GM10266 (cell line): Measurements from ENCODE around the gene MBOAT2.

ENCODE experiments used
- DNase-seq: peaks from one replicate; pipeline ENCODE4 v3.0.0; 2012; ENCODE audit errors: extremely low spot score
- TF ChIP-seq, protein P1 (sequence below): IDR thresholded peaks from 2 replicates; pipeline ENCODE4 v1.5.1; 2012; ENCODE audit warnings: mild to moderate bottlenecking, low read depth; ENCODE audit not compliant: control insufficient read depth, insufficient read depth; ENCODE audit errors: missing control alignments

The MBOAT2 gene

DNA sequence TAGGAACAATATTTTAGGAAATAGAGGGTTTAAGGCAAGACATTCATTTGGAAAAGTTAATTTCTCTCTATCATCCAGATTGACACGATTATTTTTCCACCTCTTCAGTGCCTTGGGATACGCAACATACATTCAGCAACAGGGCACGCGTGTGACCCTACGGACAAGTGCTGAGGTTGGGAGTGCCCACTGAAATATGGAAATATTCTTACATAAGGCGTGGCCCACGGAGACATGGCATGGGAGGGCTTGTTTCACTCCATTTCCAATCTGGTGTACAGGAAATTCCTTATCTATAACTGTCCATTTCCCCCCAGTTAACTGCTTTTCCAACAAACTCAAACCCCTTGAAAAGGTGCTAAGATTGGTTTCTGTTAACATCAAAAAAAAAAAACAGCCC, 145.2 kb downstream of the MBOAT2 start:
- DNase-seq: no peak

DNA sequence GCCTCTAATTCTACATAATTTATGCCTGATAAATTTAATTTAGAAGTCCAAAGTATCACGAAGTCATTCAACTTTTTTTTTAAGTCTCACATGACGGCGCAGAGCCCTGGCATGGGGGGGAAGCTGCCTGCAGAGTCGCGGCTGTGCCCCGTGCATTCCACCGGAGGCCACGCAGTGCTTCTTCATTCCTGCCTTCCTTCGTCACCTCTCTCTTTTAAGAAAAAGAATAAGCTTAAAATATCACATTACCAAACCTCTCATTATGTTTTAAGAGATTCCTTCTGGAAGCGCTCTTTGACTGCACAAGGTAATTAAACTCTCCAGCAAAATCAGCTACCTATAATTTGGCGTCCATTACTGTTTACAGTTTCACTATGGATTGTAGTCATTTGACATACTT, 145.8 kb downstream of the MBOAT2 start:
- no peak for DNase-seq
- TF ChIP-seq, protein P1, sequence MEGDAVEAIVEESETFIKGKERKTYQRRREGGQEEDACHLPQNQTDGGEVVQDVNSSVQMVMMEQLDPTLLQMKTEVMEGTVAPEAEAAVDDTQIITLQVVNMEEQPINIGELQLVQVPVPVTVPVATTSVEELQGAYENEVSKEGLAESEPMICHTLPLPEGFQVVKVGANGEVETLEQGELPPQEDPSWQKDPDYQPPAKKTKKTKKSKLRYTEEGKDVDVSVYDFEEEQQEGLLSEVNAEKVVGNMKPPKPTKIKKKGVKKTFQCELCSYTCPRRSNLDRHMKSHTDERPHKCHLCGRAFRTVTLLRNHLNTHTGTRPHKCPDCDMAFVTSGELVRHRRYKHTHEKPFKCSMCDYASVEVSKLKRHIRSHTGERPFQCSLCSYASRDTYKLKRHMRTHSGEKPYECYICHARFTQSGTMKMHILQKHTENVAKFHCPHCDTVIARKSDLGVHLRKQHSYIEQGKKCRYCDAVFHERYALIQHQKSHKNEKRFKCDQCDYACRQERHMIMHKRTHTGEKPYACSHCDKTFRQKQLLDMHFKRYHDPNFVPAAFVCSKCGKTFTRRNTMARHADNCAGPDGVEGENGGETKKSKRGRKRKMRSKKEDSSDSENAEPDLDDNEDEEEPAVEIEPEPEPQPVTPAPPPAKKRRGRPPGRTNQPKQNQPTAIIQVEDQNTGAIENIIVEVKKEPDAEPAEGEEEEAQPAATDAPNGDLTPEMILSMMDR: no peak

More for the DNA sequence above, 145.2 kb downstream of the MBOAT2 start:
- TF ChIP-seq, protein P1: no peak

DNA sequence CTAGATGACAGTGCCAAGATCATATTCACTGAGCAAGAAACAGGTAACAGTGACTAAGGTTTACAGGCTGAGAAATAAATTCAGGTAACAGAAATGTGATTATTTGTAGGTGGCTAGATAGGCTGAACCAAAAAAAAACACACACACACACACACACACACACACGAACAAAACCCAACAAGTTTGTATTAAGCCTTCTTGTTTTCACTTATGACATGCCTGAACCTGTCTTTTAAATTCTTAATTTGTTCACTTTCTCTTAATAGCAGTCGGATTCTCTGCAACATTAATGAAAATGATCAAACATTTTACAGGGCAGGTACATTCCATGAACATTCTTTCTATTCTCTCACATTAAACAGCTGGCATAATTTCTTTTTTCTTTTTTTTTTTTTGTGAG, 147.3 kb downstream of the MBOAT2 start:
- DNase-seq: no peak
- TF ChIP-seq, protein P1: no peak

DNA sequence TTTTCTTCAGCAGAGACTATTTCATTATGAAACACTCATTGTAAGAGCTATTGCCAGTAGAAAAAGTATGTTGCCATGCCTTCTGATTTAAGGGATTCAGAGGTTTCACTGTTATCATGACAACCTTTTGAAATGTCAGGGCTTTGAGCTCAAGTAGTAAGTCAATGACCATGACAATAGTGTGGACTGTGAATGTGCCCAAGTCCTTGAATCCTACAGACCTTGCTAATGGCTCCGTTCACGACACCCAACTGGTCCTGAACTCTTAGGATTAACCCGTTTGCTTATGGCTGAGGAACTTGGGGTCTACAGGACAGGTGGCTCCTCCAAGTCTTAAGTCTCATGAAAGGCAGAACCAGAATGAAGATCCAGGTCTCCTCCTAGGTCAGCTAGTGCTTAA, 148.5 kb downstream of the MBOAT2 start:
- TF ChIP-seq, protein P1: no peak
- DNase-seq: no peak

DNA sequence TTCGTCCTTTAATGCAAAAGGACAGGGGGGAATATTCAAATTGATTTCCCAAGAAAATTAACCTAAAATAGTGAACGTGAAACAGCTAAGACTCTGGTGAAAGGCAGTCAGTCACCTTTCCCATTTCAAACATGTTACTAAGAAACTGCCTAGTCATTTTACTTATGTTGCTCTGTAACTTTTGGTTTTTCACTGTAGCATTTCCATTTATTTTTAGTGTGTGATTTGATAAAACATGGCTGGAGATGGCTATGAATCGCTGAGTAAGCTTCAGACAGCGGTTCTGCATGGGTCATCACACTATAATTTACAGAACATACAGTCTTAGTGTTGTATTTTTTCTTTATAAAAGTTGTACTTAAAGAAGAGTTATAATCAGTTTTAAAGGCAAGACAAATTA, 150.1 kb downstream of the MBOAT2 start:
- TF ChIP-seq, protein P1: no peak
- DNase-seq: no peak

DNA sequence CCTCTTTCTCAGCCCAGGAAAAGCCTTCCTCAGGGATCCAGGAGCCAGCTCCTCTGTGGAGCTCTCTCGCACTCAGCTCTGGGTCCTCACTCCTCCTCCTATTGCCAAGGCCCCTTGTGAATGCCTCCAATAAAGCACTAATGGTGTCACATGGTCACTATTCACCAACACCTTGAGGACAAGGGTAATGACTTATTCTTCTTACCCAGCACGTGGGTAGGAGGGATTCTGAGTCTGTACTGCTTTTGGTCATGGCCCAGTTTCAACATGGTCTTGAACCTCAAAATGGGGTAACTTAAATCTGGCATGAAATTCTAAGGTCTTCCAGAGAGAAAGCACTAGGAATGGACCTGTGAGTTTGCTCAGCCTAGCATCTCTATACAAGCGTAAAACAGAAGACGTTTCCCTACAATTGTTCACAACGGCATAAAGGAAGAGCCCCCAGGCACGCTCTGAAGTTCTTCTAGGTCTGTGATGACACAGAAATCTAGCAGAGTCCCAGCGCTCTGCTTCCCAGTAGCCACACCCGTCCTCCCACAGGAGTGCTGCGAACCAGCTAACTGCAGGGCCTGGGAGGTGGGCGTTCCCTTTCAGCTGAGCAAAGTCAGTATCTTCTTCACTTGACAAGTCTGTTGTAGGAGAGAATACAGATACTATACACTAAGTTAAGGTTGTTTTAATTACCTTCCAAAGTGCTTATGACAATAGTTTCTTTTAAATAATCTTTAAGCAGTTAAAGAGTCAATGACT, 151.5 kb downstream of the MBOAT2 start:
- no peak for DNase-seq
- TF ChIP-seq, protein P1: no peak

DNA sequence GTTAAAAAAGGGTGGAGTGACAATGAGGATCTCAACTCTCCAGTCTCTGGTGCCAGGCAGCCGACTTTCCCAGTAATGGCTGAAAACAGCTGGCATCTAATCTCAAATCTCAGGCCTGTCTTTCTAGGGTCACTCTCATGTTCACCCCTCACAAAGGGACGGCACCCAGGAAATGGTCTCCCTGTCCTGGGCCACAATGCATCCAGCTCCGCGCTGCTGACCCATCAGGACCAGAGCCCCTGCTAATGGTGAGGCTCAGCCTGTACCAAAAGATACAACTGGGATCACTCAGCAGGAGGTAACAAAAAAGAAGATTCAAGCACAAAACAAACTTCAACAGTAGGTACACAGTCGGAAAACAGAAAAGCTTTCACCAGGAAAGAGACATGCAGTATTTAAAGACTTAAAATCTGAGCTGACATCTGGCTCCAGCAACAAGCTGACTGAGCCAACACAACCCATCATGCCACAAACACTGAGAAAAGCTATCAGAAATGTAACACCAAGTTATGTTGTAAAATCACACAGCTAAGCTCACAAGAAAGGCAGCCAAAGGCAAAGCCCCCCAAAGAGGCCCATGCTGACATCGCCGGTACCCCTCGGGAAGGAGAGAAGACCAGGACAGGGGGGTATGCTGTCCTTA, 152.5 kb downstream of the MBOAT2 start:
- DNase-seq: no peak

More for the DNA sequence above, 152.5 kb downstream of the MBOAT2 start:
- TF ChIP-seq, protein P1: no peak
